Ovary (tissue), 3 donors: Measurements from ENCODE around the gene RPAP2.

ENCODE experiments used
- EP300 ChIP-seq: sonication (generic); formaldehyde crosslinking; IDR thresholded peaks from one replicate; pipeline ENCODE4 v1.6.1; 2017; ENCODE audit warnings: antibody characterized with exemption
- POLR2A ChIP-seq: fragments of 450-650 bp; IDR thresholded peaks from one replicate; pipeline ENCODE4 v1.6.1; 2017; ENCODE audit warnings: antibody characterized with exemption, mild to moderate bottlenecking, moderate library complexity
- TF ChIP-seq, protein P1 (sequence below), 3 donors: fragments of 450-650 bp in 2 of 3; fragments of 200-600 bp in 1 of 3; IDR thresholded peaks; one replicate each; pipeline versions ENCODE4 v1.5.1 to v1.8.0; 2016 to 2022; ENCODE audit warnings: antibody characterized with exemption in 3 of 3, mild to moderate bottlenecking in 1 of 3
- donor health status: DM: no; HTN: no; CAD: no.

DNA sequence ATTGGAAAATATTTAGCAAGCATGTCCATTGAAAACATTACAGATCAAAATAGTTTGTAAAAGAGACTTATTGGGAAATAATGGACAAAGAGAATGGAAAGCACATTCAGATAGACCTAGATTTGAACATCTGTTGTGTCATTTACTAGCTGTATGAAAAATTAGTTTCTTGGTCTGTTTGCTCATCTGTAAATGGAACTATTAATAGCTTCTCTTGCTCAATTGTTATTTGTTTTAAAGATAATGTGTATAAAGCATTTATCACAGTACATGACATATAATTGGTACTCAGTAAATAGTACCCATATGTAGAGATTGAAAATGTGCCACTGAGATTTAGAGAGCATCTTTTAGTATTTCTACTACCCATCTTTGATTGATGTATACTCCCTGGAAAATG is 25.9 kb downstream of the RPAP2 start:
- TF ChIP-seq EP300 (no peak), POLR2A (no peak)
- TF ChIP-seq, protein P1, sequence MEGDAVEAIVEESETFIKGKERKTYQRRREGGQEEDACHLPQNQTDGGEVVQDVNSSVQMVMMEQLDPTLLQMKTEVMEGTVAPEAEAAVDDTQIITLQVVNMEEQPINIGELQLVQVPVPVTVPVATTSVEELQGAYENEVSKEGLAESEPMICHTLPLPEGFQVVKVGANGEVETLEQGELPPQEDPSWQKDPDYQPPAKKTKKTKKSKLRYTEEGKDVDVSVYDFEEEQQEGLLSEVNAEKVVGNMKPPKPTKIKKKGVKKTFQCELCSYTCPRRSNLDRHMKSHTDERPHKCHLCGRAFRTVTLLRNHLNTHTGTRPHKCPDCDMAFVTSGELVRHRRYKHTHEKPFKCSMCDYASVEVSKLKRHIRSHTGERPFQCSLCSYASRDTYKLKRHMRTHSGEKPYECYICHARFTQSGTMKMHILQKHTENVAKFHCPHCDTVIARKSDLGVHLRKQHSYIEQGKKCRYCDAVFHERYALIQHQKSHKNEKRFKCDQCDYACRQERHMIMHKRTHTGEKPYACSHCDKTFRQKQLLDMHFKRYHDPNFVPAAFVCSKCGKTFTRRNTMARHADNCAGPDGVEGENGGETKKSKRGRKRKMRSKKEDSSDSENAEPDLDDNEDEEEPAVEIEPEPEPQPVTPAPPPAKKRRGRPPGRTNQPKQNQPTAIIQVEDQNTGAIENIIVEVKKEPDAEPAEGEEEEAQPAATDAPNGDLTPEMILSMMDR (IDR thresholded peaks at IDR 0.05), result no peak
